ENCODE measurements around the gene SUPT20H. TPM values are rescaled to one million over a fixed set of nuclear protein-coding genes. Genes with fewer than 3 reads are reported as not detected.
A peak's percentile ranks its signal among the peaks of the same experiment; 100 is the strongest.

The SUPT20H gene
- total RNA-seq, 1 donor from 2014 or later: 74.8 TPM

- H3K9me3 Mint-ChIP-seq: no peaks in the 10 kb centered on the region
- intact Hi-C loops (cut with micrococcal nuclease): no loop called here
- no peak overlapping the region for H3K27ac Mint-ChIP-seq
Observed at GRCh38 chr13:36973621-36974295, 85.7 kb downstream of the SUPT20H start.

GRCh38 chr13:36973009-36973408 lies 86.5 kb downstream of the SUPT20H start:
- Mint-ChIP-seq H3K36me3 (ENCODE audit: low read depth) (peaks cover 56% of the 10 kb centered on the region), H3K27me3 (no peaks in the 10 kb centered on the region), H3K9me3 (no peaks in the 10 kb centered on the region), H3K4me3 (no peak overlapping the region), H3K27ac (no peak overlapping the region), H3K4me1 (peaks cover 6% of the 10 kb centered on the region)
- DNase-seq: no peak
- intact Hi-C loops (cut with micrococcal nuclease): no loop called here

More at GRCh38 chr13:36973621-36974295, 85.7 kb downstream of the SUPT20H start:
- Mint-ChIP-seq H3K36me3 (ENCODE audit: low read depth) (peaks cover 53% of the 10 kb centered on the region), H3K27me3 (no peaks in the 10 kb centered on the region), H3K4me1 (peaks cover 6% of the 10 kb centered on the region), H3K4me3 (no peak overlapping the region)
- no peak for DNase-seq

GRCh38 chr13:36966404-36966803 lies 93.1 kb downstream of the SUPT20H start:
- intact Hi-C loops (cut with micrococcal nuclease): no loop called here
- no peak for DNase-seq
- Mint-ChIP-seq H3K9me3 (no peaks in the 10 kb centered on the region), H3K27me3 (no peaks in the 10 kb centered on the region), H3K4me3 (no peak overlapping the region), H3K27ac (no peak overlapping the region), H3K4me1 (peaks cover 8% of the 10 kb centered on the region), H3K36me3 (ENCODE audit: low read depth) (peaks cover 45% of the 10 kb centered on the region)

DNA sequence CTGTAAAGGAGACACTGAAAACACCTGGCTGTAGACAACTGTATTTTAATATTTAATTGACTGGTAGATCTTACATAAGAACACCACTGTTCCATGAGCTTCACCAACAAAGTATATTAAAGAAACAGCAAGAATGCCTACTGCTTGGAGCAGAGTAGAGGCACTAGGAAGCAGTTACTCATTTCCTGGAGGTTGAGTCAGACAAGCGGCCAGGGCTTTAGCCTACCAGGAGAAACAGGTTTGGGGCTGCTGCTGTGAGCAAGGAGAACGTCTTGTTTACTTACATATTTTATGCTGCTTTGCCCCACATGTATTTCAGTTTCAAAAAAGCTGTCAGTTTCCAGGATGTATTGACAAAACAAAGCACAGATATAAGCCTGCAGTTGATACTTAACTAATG lies 93.7 kb downstream of the SUPT20H start:
- Mint-ChIP-seq H3K27me3 (no peaks in the 10 kb centered on the region), H3K27ac (peak overlapping the region; percentile 75), H3K9me3 (no peaks in the 10 kb centered on the region), H3K4me1 (peaks cover 8% of the 10 kb centered on the region), H3K36me3 (ENCODE audit: low read depth) (peaks cover 47% of the 10 kb centered on the region), H3K4me3 (no peak overlapping the region)
- peak; percentile 52 for DNase-seq
- intact Hi-C loops (cut with micrococcal nuclease): no loop called here

GRCh38 chr13:36959456-36960116 lies 99.9 kb downstream of the SUPT20H start:
- intact Hi-C loops (cut with micrococcal nuclease): no loop called here
- Mint-ChIP-seq H3K4me3 (no peak overlapping the region), H3K9me3 (no peaks in the 10 kb centered on the region), H3K27me3 (no peaks in the 10 kb centered on the region), H3K27ac (no peak overlapping the region), H3K4me1 (peaks cover 1% of the 10 kb centered on the region), H3K36me3 (ENCODE audit: low read depth) (peaks cover 35% of the 10 kb centered on the region)
- no peak for DNase-seq

Other genes starting within 250 kb of the SUPT20H start
- gene RFXAP, start 240.5 kb downstream of the SUPT20H start, total RNA-seq: 18.0 and 20.9 TPM in 2 replicates
- 0.05 TPM in 1 of 2 replicates, not detected in the other for gene SMAD9, start 139.4 kb downstream of the SUPT20H start, total RNA-seq
- gene ALG5, start 60.3 kb downstream of the SUPT20H start, total RNA-seq: 53.6 and 53.8 TPM in 2 replicates
- gene EXOSC8, start 58.9 kb downstream of the SUPT20H start, total RNA-seq: 158 and 162 TPM in 2 replicates
- not detected in 2 replicates for gene CSNK1A1L, start 46.0 kb upstream of the SUPT20H start, total RNA-seq

Measured in activated CD4-positive, alpha-beta T cell treated with anti-CD3 and anti-CD28 coated beads, Interleukin-2, amount 10 ng/mL, durations not matched to agents 24 days and 14 days (primary cell).